ENCODE results near the gene ZBTB39. TPM values are rescaled to one million over a fixed set of nuclear protein-coding genes. Genes with fewer than 3 reads are reported as not detected.
"Not testable (repeated sequence)": the region's sequence is repeated elsewhere in the genome, so short reads cannot be mapped to it uniquely, and the experiment has no call there.

Gene ZBTB39
- total and polyA plus RNA-seq, 5 donors from 2014 or later, result 1.5 to 8.6 (median 1.8) TPM

- H3K9me3 ChIP-seq (ENCODE audit: control insufficient read depth in 2 of 2, low read length in 2 of 2), result no peaks in the 10 kb centered on the region
- ATAC-seq (ENCODE audit: low read depth in 2 of 2) (no peak), DNase-seq (no peak)
- Mint-ChIP-seq H3K9me3 (no peaks in the 10 kb centered on the region), H3K4me3 (peak overlapping the region in 2 of 4 donors; percentile 40 to 60), H3K4me1 (peaks cover 10 to 57% (median 14%) of the 10 kb centered on the region in 4 donors), H3K27me3 (no peaks in the 10 kb centered on the region), H3K36me3 (peaks cover 3% of the 10 kb centered on the region), H3K27ac (peak overlapping the region; percentile 12 to 80 (median 78))
- H3K27me3 ChIP-seq (ENCODE audit: control insufficient read depth, insufficient read depth, low read length), result no peaks in the 10 kb centered on the region
- H3K4me1 ChIP-seq (ENCODE audit: control insufficient read depth, insufficient read depth, low read length, poor library complexity, severe bottlenecking), result peaks cover 4% of the 10 kb centered on the region
- no peak overlapping the region for H3K27ac ChIP-seq (ENCODE audit: insufficient read depth, low read length, poor library complexity, severe bottlenecking)
- no peak overlapping the region for H3K4me3 ChIP-seq (ENCODE audit: low read depth, low read length)
- H3K36me3 ChIP-seq (ENCODE audit: control insufficient read depth, insufficient read depth, low read length), result no peaks in the 10 kb centered on the region
Observed at GRCh38 chr12:57027805-57028153, 21.4 kb upstream of the ZBTB39 start.

DNA sequence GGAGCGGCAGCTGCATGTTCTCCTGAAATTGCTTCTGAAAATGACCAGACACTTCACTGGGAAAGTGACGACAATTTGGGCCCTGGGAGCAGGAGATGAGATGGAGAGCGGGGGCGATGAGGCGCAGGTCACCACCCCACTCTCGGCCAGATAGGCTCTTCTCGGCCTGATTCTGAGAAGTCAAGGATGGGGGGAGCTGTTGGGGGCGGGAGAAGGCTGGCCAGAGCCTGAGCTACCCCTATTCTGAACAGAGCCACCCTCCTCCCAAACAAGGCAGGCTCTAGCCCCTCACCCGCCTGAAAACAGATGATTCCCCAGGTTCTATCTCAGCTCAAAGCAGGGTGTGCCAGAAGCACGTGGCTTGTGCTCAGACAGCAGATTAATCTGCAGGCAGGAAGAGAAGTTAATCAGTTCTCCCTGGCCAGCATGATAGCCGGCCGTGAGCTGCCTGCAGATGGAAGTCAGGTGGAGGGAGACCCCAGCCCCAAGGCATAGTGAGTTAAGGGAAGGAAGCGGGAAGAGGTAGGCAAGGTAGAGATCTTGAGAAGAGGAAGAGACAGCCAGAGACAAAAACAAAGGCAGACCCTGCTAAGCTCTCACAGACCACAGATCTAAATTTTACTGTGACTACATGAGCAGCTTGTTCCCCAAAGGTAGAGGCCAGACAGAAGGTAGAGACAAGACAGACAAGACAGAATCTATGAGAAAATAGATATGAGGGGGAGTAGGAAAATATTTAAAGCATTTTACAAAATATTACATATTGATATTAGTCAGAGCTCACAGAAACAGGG, 20.9 kb upstream of the ZBTB39 start:
- Histone ChIP-seq H3K9me3 (ENCODE audit: control insufficient read depth in 2 of 2, low read length in 2 of 2) (no peaks in the 10 kb centered on the region), H3K4me3 (ENCODE audit: low read depth, low read length) (no peak overlapping the region), H3K36me3 (ENCODE audit: control insufficient read depth, insufficient read depth, low read length) (no peaks in the 10 kb centered on the region), H3K27me3 (ENCODE audit: control insufficient read depth, insufficient read depth, low read length) (no peaks in the 10 kb centered on the region), H3K4me1 (ENCODE audit: control insufficient read depth, insufficient read depth, low read length, poor library complexity, severe bottlenecking) (peaks cover 4% of the 10 kb centered on the region), H3K27ac (ENCODE audit: insufficient read depth, low read length, poor library complexity, severe bottlenecking) (no peak overlapping the region)
- peak overlapping the region; percentile 44 to 80 (median 78) for H3K27ac Mint-ChIP-seq
- peaks cover 10 to 59% (median 14%) of the 10 kb centered on the region in 4 donors for H3K4me1 Mint-ChIP-seq
- H3K27me3 Mint-ChIP-seq, result no peaks in the 10 kb centered on the region
- ATAC-seq (ENCODE audit: low read depth in 2 of 2) (peak in 1 of 2 donors; percentile 32), DNase-seq (peak in 1 of 3 donors; percentile 35)
- H3K9me3 Mint-ChIP-seq, result no peaks in the 10 kb centered on the region
- H3K36me3 Mint-ChIP-seq, result peaks cover 3% of the 10 kb centered on the region
- H3K4me3 Mint-ChIP-seq, result peak overlapping the region; percentile 6 to 60 (median 38)

DNA sequence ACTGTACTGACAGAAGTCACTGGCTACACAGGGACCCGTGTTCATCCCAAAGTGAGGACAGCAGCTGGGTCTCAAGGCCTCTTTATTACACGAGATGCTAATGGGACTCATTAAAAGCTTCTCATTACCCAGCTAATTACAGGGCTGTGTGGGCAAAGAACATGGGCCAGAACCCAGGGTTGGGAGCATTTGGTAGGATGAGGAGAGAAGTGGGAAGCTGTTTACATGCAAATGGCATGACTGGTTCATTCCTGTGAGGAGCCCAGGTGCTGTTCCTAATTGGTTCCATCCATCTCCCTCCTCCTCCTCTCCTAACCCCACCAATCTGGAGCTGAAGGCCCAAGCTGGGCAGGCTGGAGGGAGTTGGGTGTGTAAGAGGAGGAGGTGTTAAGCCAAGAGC, 18.9 kb upstream of the ZBTB39 start:
- Histone ChIP-seq H3K36me3 (ENCODE audit: control insufficient read depth, insufficient read depth, low read length) (no peaks in the 10 kb centered on the region), H3K27me3 (ENCODE audit: control insufficient read depth, insufficient read depth, low read length) (no peaks in the 10 kb centered on the region), H3K27ac (ENCODE audit: insufficient read depth, low read length, poor library complexity, severe bottlenecking) (no peak overlapping the region), H3K4me3 (ENCODE audit: low read depth, low read length) (no peak overlapping the region), H3K9me3 (ENCODE audit: control insufficient read depth in 2 of 2, low read length in 2 of 2) (no peaks in the 10 kb centered on the region), H3K4me1 (ENCODE audit: control insufficient read depth, insufficient read depth, low read length, poor library complexity, severe bottlenecking) (peaks cover 10% of the 10 kb centered on the region)
- H3K36me3 Mint-ChIP-seq, result no peaks in the 10 kb centered on the region
- DNase-seq, result no peak
- peaks cover 7 to 53% (median 13%) of the 10 kb centered on the region in 4 donors for H3K4me1 Mint-ChIP-seq
- H3K9me3 Mint-ChIP-seq, result no peaks in the 10 kb centered on the region
- H3K4me3 Mint-ChIP-seq, result no peak overlapping the region
- no peak for ATAC-seq (ENCODE audit: low read depth in 2 of 2)
- H3K27me3 Mint-ChIP-seq, result no peaks in the 10 kb centered on the region
- H3K27ac Mint-ChIP-seq, result no peak overlapping the region

DNA sequence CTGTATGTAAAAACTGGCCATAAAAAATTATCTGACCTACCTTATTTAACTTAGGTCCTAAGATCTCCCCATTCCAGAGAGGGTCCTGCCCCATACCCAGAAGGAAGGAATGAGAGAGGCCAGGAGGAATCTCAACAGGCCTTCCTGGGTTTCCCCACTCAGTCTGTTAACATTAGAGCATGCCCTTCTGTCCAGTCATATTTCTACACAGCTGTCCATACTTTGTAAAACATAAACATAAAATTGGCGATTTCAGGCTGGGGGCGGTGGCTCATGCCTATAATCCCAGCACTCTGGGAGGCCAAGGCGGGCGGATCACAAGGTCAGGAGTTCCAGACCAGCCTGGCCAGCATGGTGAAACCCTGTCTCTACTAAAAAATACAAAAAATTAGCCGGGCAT, 16.0 kb upstream of the ZBTB39 start:
- H3K36me3 ChIP-seq (ENCODE audit: control insufficient read depth, insufficient read depth, low read length); H3K27ac ChIP-seq (ENCODE audit: insufficient read depth, low read length, poor library complexity, severe bottlenecking); H3K9me3 Mint-ChIP-seq; H3K36me3 Mint-ChIP-seq; DNase-seq; H3K27me3 Mint-ChIP-seq; H3K4me1 ChIP-seq (ENCODE audit: control insufficient read depth, insufficient read depth, low read length, poor library complexity, severe bottlenecking); H3K27me3 ChIP-seq (ENCODE audit: control insufficient read depth, insufficient read depth, low read length); ATAC-seq (ENCODE audit: low read depth in 2 of 2); H3K4me3 Mint-ChIP-seq; H3K4me3 ChIP-seq (ENCODE audit: low read depth, low read length); H3K9me3 ChIP-seq (ENCODE audit: control insufficient read depth in 2 of 2, low read length in 2 of 2): not testable (repeated sequence)
- H3K4me1 Mint-ChIP-seq, result peaks cover 6 to 54% (median 9%) of the 10 kb centered on the region in 4 donors
- H3K27ac Mint-ChIP-seq, result peak overlapping the region in 1 of 3 donors; percentile 15

- Histone ChIP-seq H3K9me3 (ENCODE audit: control insufficient read depth in 2 of 2, low read length in 2 of 2) (no peaks in the 10 kb centered on the region), H3K36me3 (ENCODE audit: control insufficient read depth, insufficient read depth, low read length) (no peaks in the 10 kb centered on the region), H3K27me3 (ENCODE audit: control insufficient read depth, insufficient read depth, low read length) (peaks cover under 1% of the 10 kb centered on the region), H3K4me3 (ENCODE audit: low read depth, low read length) (no peak overlapping the region), H3K27ac (ENCODE audit: insufficient read depth, low read length, poor library complexity, severe bottlenecking) (no peak overlapping the region), H3K4me1 (ENCODE audit: control insufficient read depth, insufficient read depth, low read length, poor library complexity, severe bottlenecking) (peaks cover 7% of the 10 kb centered on the region)
- peak overlapping the region; percentile 37 to 91 (median 50) for H3K27ac Mint-ChIP-seq
- no peaks in the 10 kb centered on the region for H3K9me3 Mint-ChIP-seq
- peaks cover 11% of the 10 kb centered on the region for H3K27me3 Mint-ChIP-seq
- no peak for ATAC-seq (ENCODE audit: low read depth in 2 of 2)
- H3K36me3 Mint-ChIP-seq, result no peaks in the 10 kb centered on the region
- H3K4me3 Mint-ChIP-seq, result peak overlapping the region in 3 of 4 donors; percentile 20 to 82 (median 46)
- peaks cover 0 to 37% (median 5%) of the 10 kb centered on the region in 4 donors for H3K4me1 Mint-ChIP-seq
- peak in 1 of 3 donors; percentile 26 for DNase-seq
Observed at GRCh38 chr12:57019983-57020719, 13.8 kb upstream of the ZBTB39 start.

- H3K36me3 Mint-ChIP-seq, result no peaks in the 10 kb centered on the region
- Histone ChIP-seq H3K27me3 (ENCODE audit: control insufficient read depth, insufficient read depth, low read length) (peaks cover 6% of the 10 kb centered on the region), H3K4me1 (ENCODE audit: control insufficient read depth, insufficient read depth, low read length, poor library complexity, severe bottlenecking) (peaks cover 7% of the 10 kb centered on the region), H3K36me3 (ENCODE audit: control insufficient read depth, insufficient read depth, low read length) (no peaks in the 10 kb centered on the region), H3K4me3 (ENCODE audit: low read depth, low read length) (no peak overlapping the region), H3K9me3 (ENCODE audit: control insufficient read depth in 2 of 2, low read length in 2 of 2) (no peaks in the 10 kb centered on the region), H3K27ac (ENCODE audit: insufficient read depth, low read length, poor library complexity, severe bottlenecking) (no peak overlapping the region)
- no peak overlapping the region for H3K4me3 Mint-ChIP-seq
- peaks cover 16% of the 10 kb centered on the region for H3K27me3 Mint-ChIP-seq
- ATAC-seq (ENCODE audit: low read depth in 2 of 2) (no peak), DNase-seq (no peak)
- no peaks in the 10 kb centered on the region for H3K9me3 Mint-ChIP-seq
- peak overlapping the region in 1 of 3 donors; percentile 59 for H3K27ac Mint-ChIP-seq
- peaks cover 0 to 38% (median 5%) of the 10 kb centered on the region in 4 donors for H3K4me1 Mint-ChIP-seq
Observed at GRCh38 chr12:57018906-57019305, 12.6 kb upstream of the ZBTB39 start.

DNA sequence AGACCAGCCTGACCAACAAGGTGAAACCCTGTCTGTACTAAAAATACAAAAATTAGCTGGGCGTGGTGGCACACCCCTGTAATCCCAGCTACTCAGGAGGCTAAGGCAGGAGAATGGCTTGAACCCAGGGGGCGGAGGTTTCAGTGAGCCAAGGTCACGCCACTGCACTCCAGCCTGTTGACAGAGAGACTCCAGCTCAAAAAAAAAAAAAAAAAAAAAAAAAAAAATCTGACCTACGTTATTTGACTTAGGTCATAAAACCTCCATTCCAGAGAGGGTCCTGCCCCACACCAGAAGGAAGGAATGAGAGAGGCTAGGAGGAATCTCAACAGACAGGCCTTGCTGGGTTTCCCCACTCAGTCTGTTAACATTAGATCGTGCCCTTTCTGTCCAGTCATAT, 12.0 kb upstream of the ZBTB39 start:
- not testable (repeated sequence) for H3K27ac Mint-ChIP-seq; H3K9me3 Mint-ChIP-seq; H3K27ac ChIP-seq (ENCODE audit: insufficient read depth, low read length, poor library complexity, severe bottlenecking); H3K4me1 ChIP-seq (ENCODE audit: control insufficient read depth, insufficient read depth, low read length, poor library complexity, severe bottlenecking); H3K36me3 ChIP-seq (ENCODE audit: control insufficient read depth, insufficient read depth, low read length); H3K4me3 Mint-ChIP-seq; ATAC-seq (ENCODE audit: low read depth in 2 of 2); DNase-seq; H3K36me3 Mint-ChIP-seq; H3K9me3 ChIP-seq (ENCODE audit: control insufficient read depth in 2 of 2, low read length in 2 of 2); H3K4me3 ChIP-seq (ENCODE audit: low read depth, low read length); H3K27me3 ChIP-seq (ENCODE audit: control insufficient read depth, insufficient read depth, low read length)
- H3K27me3 Mint-ChIP-seq, result peaks cover 22% of the 10 kb centered on the region
- peaks cover 0 to 36% (median 4%) of the 10 kb centered on the region in 4 donors for H3K4me1 Mint-ChIP-seq
